GM18909 (cell line): ENCODE measurements around the gene CYSTM1.
"Not testable (repeated sequence)": the region's sequence is repeated elsewhere in the genome, so short reads cannot be mapped to it uniquely, and the experiment has no call there.

Experiments
- ATAC-seq: cut with Tn5 transposase; IDR thresholded peaks from one replicate; pipeline ENCODE4 v1.9.1; 2021; ENCODE audit warnings: mild to moderate bottlenecking; ENCODE audit not compliant: unreplicated experiment, poor library complexity

Gene CYSTM1

DNA sequence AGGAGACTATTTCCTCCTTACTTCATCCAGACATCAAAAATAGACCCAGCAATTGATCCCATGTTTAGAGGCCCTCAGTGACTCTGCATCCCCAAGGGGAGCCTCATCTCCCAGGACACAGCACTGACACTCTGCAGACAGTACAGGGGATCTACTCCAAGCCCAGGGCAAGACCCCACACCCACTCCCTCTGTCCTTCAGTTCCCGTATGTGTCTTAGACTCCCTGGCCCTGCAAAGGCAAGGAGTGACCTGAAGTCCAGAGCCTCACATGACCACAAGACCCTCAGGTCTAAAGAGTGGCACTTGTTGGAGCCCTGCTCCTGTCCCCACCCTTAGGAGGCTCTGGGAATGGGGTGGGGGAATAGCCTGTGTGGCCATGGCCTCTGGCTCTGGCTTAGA lies 27.5 kb upstream of the CYSTM1 start:
- ATAC-seq: no peak

DNA sequence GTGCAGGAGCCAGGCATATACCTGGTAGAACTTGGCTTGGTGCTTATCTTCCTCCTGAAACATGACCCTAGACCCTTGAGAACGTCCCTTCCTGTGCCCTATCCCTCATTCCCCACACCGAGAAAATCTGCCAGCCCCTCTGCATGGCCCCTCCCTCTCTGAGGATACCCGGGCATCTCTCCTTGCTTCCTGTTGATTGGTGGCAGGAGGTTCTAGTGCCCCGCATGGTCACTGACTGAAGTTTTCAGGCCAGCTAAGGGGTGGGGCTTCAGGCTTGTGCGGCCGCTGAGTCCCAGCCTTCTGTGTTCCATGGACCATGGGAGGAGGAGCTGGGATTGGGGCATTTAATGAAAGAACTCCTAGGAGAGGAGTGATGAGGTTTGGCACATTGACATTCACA lies 26.5 kb upstream of the CYSTM1 start:
- ATAC-seq: no peak

DNA sequence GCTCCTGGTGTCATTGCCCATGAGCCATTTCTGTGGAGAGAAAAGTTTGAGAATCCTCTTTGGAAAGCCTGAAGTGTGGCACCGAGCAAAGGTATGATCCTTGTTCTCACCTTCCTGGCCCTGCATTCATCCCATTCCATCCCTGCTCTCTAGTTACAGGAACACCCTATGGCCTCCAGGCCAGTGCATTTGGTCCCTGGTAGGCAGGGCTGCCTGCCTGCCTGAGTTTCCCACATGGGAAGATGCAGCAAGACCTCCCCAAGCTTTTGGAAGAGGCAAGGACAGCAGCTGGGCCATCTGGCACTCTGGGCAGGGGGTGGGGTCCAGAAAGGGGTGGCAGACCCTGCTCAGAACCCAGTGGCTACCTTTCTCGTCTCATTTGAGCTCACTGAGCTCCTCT lies 24.8 kb upstream of the CYSTM1 start:
- no peak for ATAC-seq

DNA sequence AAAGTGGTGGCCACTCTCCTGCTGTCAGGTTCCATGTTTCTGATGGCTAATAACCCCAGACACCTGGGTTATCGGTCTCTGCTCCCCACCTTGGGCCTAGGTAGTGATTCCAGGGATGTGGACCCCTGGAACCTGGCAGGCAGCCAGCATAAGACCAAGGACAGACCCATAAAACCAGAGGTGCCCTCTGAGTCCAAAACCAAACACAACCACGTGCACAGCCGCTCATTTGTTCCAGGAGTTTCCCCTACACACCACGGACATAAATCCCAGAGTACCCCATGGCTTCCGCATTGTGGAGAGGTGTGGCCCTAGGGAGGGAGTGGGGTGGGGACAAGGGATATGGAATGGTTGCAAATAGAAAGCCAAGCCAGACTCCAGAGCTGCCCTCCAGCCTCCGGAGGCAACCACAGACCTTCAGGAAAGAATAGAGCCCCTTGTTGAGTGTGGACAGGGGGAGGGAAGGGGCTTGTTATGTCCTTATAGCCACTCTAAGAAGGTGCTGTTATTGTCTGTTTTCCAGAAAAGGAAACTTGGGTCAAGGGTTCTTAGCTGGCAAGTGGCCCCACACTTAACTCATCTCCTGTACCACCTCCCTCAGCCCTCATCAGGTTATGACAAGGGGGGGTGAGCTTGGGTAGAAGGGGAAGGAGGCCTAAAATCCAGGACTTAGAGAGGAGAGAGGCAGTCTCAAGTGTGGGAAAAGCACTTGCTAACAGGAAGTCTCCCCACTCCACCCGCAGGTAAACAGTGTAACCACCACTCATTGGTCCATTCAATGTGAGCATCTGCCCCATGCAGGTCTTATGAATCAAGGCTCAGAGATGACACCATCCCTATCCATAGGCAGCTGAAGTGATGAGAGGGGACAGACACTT lies 23.6 kb upstream of the CYSTM1 start:
- ATAC-seq: no peak

DNA sequence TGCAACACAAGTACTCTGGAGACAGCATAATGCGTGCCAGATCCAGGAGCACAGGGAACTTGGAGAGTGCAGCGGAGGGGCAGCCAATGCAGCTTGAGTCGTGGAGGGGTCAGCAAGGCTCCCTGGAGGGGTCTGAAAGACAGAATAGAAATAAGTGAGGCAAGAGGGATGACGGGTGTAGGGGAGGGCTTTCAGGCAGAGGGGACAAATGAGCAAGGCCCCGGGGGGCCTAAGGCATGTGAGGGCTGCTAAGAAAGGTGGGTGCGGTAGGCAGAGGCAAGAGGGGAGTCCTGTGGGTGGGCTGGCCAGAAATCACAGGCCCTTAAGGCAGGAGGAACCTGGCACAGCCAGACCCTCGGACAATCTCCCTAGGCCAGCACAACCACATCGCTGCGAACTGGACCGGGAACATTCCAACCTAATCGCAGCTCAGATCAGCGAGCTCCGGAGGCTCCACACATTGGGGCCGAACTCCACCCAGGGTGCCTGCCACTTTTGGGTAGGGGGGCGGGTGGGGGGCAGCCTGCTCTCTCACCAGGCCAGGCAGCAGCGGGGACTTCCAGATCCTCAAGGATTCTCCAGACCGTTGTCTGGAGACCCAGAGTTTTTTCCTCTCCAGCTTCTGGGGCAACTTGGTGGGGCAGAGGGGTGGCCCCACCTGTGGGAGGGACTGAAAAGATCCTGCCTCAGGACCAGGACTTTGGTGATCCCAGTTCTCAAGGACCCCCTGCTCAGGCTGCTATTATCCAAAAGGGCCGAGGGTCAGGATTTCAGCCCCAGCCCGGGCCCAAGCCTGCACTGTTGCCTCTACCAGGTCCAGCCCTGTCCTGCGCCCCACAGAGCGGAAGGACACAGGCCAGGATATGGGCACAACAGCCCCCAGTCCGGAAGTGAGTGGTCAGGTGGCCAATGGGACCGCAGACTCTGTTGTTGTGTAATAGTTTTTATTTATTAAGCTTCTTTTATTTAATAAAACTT lies 22.7 kb upstream of the CYSTM1 start:
- no peak for ATAC-seq

DNA sequence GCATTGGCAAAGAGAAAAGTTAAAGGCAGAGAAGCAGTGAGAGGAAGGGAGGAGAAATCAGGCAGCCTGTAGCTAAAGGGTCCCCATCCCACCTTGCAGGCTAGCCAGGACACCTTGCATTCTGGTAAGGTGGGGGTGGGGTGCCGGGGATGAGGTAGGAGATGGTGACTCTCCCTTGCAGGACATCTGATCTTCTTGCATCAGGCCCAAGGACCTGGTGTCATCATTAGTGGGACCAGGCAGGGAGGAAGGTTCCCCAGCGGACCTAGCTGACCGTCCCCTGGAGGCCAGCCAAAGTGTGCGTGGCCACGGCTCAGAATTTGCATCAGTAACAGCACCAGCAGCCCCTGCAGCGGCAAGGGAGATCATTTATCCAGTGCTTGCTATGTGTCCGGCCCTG lies 21.7 kb upstream of the CYSTM1 start:
- ATAC-seq: no peak

DNA sequence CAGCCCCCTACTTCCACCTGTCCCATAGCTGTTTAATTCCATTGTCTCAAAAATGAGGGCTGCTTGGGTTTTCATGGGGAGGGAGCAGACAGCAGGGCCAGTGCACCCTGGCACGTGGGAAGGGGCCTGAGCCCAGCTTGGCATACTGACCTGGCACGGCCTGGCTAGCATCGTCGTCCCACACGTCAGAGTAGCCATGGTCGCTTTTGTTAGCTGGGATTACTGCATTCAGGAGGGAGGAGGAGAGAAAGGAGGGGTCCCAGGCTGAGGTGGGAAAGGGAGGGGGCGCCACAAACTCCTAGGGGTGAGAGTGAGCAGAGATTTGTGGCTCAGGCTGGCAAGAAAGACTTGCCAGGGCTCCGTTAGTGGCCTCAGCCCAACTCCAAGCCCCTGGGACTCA lies 21.1 kb upstream of the CYSTM1 start:
- no peak for ATAC-seq

DNA sequence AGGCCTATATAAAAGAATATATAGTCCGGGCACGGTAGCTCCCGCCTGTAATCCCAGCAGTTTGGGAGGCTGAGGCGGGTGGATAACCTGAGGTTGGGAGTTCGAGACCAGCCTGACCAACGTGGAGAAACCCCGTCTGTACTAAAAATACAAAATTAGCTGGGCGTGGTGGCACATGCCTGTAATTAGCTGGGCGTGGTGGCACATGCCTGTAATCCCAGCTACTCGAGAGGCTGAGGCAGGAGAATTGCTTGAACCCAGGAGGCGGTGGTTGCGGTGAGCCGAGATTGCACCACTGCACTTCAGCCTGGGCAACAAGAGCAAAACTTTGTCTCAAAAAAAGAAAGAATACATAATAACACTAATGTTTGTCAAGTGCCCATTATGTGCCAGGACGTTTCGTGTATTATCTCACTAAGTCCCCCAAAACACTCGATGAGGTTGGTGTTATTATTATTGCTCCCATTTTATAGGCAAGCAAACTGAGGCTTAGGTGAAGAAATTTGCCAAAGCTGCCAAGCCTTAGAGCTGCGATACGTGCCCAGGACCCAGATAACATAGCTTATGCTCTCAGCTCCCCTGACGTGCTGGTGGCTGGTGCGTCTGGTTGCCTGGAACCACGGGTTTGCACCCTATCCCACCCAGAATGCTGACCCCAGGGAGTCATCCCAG lies 20.1 kb upstream of the CYSTM1 start:
- ATAC-seq: not testable (repeated sequence)

DNA sequence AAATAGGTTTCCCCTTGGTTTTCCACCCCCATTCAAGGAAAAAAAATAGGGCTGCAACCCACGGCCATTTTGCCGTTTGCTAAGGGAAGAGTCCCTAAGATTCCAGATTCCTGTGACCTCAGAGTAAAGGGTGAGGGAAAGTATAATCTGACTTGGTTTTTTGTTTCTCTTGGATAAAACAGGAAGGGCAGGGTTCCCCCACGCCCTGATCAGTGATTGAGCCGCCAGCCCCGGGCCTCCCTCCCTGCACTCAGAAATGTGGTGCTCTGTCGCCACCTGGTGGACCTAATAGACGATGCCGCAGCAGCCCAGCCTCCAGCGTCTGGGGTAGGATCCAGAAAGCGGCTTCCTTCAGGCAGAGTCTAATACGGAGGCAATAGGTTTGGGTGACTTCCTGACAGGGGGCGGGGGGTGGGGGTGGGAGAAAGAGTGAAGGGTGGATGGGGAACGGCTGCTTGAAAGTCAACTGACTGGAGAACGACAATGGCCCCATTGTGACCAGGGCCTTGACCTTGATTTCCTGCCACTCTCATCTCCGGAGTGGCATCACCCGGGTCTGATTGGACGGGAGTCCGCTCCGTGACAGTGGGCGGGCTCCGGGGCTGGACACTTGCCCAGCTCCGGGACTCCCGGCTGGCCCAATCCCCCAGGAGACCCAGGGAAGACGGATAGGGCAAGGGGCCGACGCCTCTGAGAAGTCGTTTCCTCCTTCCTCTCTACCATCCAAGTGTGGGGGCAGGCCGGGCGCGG lies 17.8 kb upstream of the CYSTM1 start:
- peak; percentile 96 for ATAC-seq

DNA sequence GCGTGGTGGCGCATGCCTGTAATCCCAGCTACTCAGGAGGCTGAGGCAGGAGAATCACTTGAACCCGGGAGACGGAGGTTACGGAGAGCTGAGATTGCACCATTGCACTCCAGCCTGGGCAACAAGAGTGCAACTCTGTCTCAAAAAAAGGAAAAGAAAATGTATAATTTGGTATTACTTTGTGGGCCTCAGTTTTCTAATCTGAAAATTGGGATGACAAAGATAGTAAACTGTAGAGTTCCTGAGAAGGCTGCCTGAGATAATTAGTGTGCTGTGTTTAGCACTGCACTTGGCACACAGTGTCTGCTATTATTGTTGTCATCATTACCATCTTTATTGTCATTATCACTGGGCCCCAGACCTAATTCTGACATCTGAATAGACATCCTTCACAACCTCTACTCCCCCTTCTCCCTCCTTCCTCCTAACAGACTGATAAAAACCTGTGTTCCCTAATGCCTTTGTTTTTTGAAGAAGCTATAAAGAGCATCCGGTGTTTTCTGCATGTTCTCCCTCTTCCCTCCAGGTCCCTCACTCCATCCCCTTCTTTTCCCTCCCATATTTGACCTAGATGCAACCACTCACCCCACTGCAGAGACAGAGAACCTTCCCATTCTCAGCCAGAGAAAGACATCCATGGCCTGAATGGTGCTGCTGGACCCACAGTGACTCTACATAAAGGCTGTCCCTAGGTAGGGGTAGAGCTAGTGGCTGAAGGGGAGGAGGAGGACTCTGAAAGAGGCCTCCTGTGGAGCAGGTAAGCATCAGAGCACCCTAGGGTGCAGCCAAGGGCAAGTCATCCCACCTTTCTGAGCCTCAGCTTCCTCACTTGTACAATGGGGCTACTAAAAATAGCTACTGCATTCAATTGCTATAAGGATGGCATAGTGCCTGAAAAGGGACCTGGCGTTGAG lies 15.7 kb upstream of the CYSTM1 start:
- ATAC-seq: no peak

DNA sequence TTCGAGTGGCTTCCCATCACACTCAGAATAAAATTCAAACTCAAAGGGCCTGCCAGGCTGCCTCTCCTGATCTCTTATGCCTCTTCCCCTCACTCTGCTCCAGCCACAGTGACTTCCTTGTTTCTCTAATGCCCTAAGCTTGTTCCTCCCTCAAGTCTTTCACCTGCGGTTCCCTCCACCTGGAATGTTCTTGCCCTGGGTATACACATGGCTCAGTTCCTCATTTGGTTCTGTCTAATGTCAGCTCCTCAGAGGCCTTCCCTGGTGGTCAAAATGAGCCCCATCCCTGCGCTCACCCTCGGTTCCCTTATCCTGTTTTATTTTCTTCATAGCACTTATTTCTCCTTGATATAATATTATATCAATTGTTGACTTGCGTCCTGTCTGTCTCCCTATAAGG lies 12.7 kb upstream of the CYSTM1 start:
- no peak for ATAC-seq

DNA sequence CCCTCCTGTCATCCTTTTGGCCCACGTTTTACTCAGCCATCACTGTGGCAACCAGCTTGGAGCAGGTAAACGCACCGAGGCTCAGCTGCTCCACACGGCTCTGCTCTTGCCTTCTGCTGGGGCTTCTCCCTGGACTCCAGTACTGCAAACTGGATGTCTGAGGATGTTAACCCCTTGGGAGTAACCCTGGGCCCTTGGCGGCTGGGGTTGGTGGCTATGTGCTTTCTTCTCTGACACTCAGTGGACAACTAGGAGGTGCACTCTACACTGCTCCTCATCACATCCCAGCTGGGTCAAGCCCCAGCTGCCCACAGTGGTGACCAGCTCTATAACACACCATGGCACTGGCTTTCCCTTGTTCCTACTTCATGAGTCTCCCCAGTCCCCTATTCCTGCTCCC lies 12.2 kb upstream of the CYSTM1 start:
- no peak for ATAC-seq

DNA sequence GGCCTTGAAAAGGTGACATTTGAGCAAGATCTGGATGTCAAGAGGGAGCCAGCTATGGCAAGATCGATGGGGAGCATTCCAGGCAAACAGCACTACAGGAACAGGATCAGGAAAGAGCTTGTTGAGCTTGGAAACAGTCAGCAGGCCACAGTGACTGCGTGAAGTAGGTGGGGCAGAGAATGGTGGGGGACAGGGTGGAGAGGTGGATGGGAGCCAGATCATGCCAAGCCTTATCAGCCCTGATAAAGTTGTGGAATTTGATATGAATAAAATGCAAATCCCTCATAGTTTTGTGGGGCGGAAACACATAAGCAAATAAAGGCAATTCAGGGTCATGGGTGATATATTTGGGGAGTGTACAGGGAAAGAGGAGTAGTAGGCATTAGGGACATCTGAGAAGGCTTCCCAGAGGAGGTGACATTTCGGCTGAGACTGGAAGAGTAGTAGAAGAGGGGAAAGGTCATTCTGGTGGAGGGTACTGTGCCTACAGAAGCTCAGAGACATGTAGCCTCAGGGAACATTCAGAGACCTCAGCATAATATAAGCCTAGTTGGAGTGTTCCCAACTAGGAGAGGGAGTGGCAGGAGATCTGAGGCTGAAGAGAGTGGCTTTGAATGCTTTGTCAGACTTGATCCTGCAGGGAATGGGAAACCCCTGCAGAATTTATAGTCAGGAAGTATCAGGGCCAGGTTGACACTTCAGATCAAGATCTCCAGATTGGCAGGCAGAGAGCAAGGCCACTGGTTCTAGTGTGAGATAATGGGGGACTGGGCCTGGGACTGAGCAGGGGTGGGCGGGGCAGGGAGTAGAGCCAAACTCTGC lies 9.7 kb upstream of the CYSTM1 start:
- ATAC-seq: no peak

DNA sequence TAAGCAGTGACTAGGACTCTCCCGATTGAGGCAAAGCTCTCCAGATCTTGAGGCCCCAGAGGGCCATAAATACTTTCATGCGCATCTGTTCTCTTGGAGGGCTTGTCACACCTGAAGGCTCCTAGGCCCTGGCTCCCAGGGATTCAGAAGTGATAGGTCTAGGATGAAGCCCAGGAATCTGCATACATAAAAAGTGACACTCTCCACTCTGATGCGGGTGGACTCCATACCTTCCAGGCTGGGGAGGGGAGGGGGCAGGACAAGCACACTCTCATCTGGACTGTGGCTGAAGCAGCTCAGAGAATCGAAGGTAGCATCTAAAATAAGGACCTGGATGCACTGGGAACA lies 9.1 kb upstream of the CYSTM1 start:
- no peak for ATAC-seq

DNA sequence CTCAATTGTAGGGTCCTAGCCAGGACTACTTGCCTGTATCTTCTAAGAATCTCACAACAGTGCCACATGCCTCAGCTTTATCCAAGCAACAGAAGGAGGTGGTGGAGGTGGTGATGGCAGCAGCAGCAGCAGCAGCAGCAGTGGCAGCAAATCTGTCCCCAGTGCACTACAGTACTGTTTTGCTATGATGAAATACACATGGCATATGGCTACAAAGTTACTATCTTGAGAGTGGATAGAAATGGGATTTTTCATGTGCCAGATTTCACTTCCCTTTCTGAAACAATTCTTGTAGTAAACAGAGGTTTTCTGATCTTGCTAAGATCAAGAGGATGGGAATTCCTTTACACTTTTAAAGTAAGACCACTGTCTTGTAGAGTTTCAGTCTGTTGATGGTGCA lies 8.1 kb upstream of the CYSTM1 start:
- no peak for ATAC-seq

DNA sequence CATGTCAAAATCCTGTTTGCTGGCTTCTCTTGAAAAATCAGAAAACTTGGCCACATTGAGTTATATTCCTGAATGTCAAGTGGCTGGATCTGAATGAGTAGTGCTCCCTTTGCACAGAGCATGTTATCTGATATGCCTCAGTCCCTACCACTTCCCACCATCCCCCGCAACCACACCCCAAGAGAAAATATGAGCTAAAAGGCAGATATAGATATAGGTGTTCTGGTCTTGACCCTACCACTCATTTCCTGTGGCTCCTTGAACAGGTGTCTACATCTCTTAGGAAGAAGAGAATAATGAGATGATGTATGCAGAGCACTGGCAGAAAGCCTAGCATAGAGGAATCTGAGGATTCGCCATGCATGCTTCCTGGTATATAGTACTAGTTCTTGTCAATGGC lies 6.6 kb upstream of the CYSTM1 start:
- ATAC-seq: no peak

DNA sequence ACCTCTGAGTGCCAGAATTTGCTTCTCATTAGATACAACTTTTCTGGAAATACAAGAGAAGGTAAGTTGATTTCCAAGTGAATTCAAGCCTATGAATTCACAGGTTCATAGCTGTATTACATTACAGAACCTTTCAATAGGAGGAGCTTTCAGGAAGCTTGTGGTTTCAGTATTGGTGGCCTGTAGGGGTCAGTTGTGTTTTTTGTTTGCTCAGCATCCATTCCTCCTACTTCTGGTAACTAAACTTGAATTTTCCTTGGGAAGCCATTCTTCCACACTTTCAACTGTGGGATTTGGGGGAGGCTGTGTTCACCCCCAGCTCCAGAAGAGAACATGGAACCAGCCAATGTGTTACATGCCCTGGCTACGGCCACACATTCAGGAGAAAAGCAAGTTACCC lies 5.6 kb upstream of the CYSTM1 start:
- ATAC-seq: no peak

DNA sequence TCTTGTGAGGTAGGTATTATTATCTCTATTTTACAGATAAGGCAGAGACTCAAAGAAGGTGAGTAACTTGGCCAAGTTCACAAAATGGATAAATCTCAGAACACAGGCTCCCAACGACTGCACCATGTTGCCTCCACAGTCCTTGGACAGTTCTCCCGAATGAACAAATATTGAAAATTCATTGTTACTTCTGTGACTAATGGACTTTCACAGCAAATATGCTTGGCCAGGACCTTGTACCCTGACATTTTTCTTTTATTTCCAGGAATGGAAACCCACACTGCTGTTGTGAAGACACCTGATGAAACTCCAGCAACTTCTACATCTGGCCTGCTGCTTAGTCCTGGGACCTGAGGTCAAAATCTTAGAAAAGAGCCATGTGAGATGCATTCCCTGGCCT lies 2.5 kb upstream of the CYSTM1 start:
- ATAC-seq: no peak
